B cell (primary cell): ENCODE measurements around the gene SCP2.

ENCODE experiments used
- CTCF ChIP-seq: fragments of 200-600 bp; IDR thresholded peaks from one replicate; pipeline ENCODE4 v1.8.0; 2022; ENCODE audit warnings: antibody characterized with exemption, mild to moderate bottlenecking
- EZH2 ChIP-seq: IDR thresholded peaks from 2 replicates; pipeline ENCODE4 v1.6.1; 2012; ENCODE audit warnings: borderline replicate concordance, low read depth, mild to moderate bottlenecking, moderate library complexity, low read length; ENCODE audit not compliant: insufficient read depth, poor library complexity, severe bottlenecking

- TF ChIP-seq CTCF = no peak
- TF ChIP-seq EZH2 = no peak
These were observed 74.1 kb downstream of the SCP2 start for GRCh38 chr1:53001128-53001527.
